K562 (cell line): ENCODE measurements around the gene PPP1R13L. TPM values are rescaled to one million over a fixed set of nuclear protein-coding genes. Genes with fewer than 3 reads are reported as not detected.

Experiments
- ARID1B ChIP-seq: fragments of 450-650 bp; IDR thresholded peaks from 2 replicates; pipeline ENCODE4 v1.6.1; 2016; ENCODE audit warnings: antibody characterized with exemption, mild to moderate bottlenecking, inconsistent platforms
- CREM ChIP-seq: IDR thresholded peaks from 2 replicates; pipeline ENCODE4 v1.6.1; 2014; ENCODE audit warnings: antibody characterized with exemption, low read depth
- FOXA3 ChIP-seq, 2 experiments: fragments of 450-650 bp in 1 of 2; sonication (generic) in 1 of 2; formaldehyde crosslinking; IDR thresholded peaks in 1 of 2; conservative IDR thresholded peaks in 1 of 2; 2 replicates each; pipeline versions ENCODE4 v1.4.0 to v1.8.0; 2020 to 2022; ENCODE audit warnings: mild to moderate bottlenecking in 2 of 2, missing genetic modification reagents in 1 of 2
- POLR3A ChIP-seq: IDR thresholded peaks from 2 replicates; pipeline ENCODE4 v1.6.1; 2011; ENCODE audit warnings: borderline replicate concordance, mild to moderate bottlenecking, moderate library complexity; ENCODE audit not compliant: insufficient read length, insufficient read depth; ENCODE audit errors: extremely low read depth
- RBM39 ChIP-seq: fragments of 200-400 bp; formaldehyde crosslinking; optimal IDR thresholded peaks from 2 replicates; pipeline ENCODE3; 2018; ENCODE audit warnings: low read depth, low read length
- SRSF7 ChIP-seq: fragments of 200-400 bp; formaldehyde crosslinking; optimal IDR thresholded peaks from 2 replicates; pipeline ENCODE3; 2017; ENCODE audit warnings: mild to moderate bottlenecking, low read depth, low read length
- XRCC5 ChIP-seq: fragments of 200-400 bp; formaldehyde crosslinking; IDR thresholded peaks from 2 replicates; pipeline ENCODE4 v1.6.1; 2017; ENCODE audit warnings: low read depth, mild to moderate bottlenecking, low read length
- ZNF121 ChIP-seq: sonication (generic); formaldehyde crosslinking; conservative IDR thresholded peaks from 2 replicates; pipeline ENCODE4 v1.8.0; 2022; ENCODE audit warnings: missing genetic modification reagents
- ZNF146 ChIP-seq: IDR thresholded peaks from one replicate; pipeline ENCODE4 v1.6.1; 2018; ENCODE audit warnings: missing compliant biosample characterization; ENCODE audit not compliant: unreplicated experiment
- ZNF24 ChIP-seq: fragments of 450-650 bp; IDR thresholded peaks from 2 replicates; pipeline ENCODE4 v1.6.1; 2016
- ZNF384 ChIP-seq: IDR thresholded peaks from 2 replicates; pipeline ENCODE4 v1.6.1; 2012; ENCODE audit warnings: low read depth, low read length, improper control_type of control experiment
- ZNF445 ChIP-seq: fragments of 250-450 bp; sonication (Bioruptor Pico); IDR thresholded peaks from 2 replicates; pipeline ENCODE4 v1.4.0; 2020; ENCODE audit warnings: low read depth, mild to moderate bottlenecking, moderate library complexity
- ZNF707 ChIP-seq: fragments of 250-450 bp; sonication (Bioruptor Pico); conservative IDR thresholded peaks from 2 replicates; pipeline ENCODE4 v1.8.0; 2022; ENCODE audit warnings: inconsistent platforms, mild to moderate bottlenecking, moderate library complexity
- polyA plus RNA-seq, 8 experiments: library from polyadenylated mRNA; depleted of rRNA in 4 of 8; stranded (reverse) in 5 of 8; unstranded in 3 of 8; fragments of >200 nt; fragmentation: Nextera tagmentation in 2 of 8; fragmentation: Illumina TruSeq in 1 of 8; extraction: Ambion mirVana in 2 of 8; extraction: Trizol in 1 of 8; gene quantifications; 2 replicates each; pipeline versions ENCODE4 v1.2.1 to v1.2.3, GENCODE V29; 2011 to 2014; ENCODE audit warnings: inconsistent platforms in 1 of 8, missing spikeins in 1 of 8
- total RNA-seq, 7 experiments: library from RNA; depleted of rRNA in 6 of 7; stranded (reverse); fragments of >200 nt in 6 of 7; fragmentation: Illumina TruSeq in 2 of 7; extraction: Trizol in 2 of 7; gene quantifications; 2 replicates each; pipeline versions ENCODE4 v1.2.1 to v1.2.3, GENCODE V29; 2011 to 2021; ENCODE audit warnings: low replicate concordance in 1 of 7
- TF ChIP-seq, protein P1 (sequence below): fragments of 250-450 bp; sonication (Bioruptor Pico); IDR thresholded peaks from 2 replicates; pipeline ENCODE4 v1.5.0; 2020; ENCODE audit warnings: mild to moderate bottlenecking
- TF ChIP-seq, protein P2 (sequence below): IDR thresholded peaks from 2 replicates; pipeline ENCODE4 v1.6.1; 2014; ENCODE audit warnings: antibody characterized with exemption
- TF ChIP-seq, protein P3 (sequence below): IDR thresholded peaks from 3 replicates; pipeline ENCODE4 v1.6.1; 2011; ENCODE audit warnings: borderline replicate concordance, mild to moderate bottlenecking, moderate library complexity; ENCODE audit not compliant: insufficient read length; ENCODE audit errors: extremely low read depth
- TF ChIP-seq, protein P4 (sequence below): sonication (generic); formaldehyde crosslinking; IDR thresholded peaks from 2 replicates; pipeline ENCODE4 v1.8.0; 2022; ENCODE audit warnings: missing genetic modification reagents, mild to moderate bottlenecking, moderate library complexity, borderline replicate concordance
- TF ChIP-seq, protein P5 (sequence below): fragments of 250-450 bp; sonication (Bioruptor Pico); IDR thresholded peaks from 2 replicates; pipeline ENCODE4 v1.5.0; 2022; ENCODE audit warnings: mild to moderate bottlenecking

The PPP1R13L gene
- total and polyA plus RNA-seq, 9 of the 15 experiments (the other 6 are each of a cell fraction or from before 2014, with no cell fraction given): 0.32 to 6.7 (median 2.0) TPM

DNA sequence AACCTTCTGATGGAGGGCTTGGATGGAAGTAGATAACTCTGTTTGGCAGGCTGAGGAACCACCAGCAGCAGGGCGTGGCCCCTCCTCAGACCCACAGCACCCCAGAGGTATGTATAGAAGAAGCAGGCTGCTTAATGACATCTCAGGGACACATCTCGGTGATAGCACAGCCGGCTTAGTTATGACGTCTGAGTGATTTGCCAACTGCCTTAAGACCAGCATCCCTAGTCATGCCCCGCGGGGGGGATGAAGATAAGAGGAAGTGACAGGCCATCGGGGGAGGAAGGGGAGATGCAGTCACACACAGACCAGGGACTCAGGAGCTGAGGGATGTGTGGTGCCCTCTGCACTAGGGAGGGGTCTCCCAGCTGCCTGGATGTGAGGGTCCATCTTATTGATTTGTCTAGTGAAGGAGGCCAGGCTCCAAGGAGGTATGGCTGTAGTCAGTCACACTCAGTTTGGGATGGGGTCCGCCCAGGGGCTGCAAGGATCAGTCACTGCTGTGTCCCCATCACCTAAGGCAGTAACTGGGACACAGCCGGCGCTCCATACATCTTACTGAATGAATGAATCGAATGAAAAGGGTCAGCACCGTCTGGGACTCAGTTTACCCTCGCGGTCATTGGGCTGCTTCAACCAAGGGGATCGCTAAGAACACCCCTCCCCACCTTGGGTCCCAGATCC, 38.1 kb upstream of the PPP1R13L start (continued):
- TF ChIP-seq, protein P1, sequence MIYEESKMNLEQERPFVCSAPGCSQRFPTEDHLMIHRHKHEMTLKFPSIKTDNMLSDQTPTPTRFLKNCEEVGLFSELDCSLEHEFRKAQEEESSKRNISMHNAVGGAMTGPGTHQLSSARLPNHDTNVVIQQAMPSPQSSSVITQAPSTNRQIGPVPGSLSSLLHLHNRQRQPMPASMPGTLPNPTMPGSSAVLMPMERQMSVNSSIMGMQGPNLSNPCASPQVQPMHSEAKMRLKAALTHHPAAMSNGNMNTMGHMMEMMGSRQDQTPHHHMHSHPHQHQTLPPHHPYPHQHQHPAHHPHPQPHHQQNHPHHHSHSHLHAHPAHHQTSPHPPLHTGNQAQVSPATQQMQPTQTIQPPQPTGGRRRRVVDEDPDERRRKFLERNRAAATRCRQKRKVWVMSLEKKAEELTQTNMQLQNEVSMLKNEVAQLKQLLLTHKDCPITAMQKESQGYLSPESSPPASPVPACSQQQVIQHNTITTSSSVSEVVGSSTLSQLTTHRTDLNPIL (CRISPR knock-in tag): no peak
- TF ChIP-seq ZNF121 (CRISPR knock-in tag) (no peak), XRCC5 (0 out of 2 replicates have a peak, but pooled peaks have one; percentile 6), CREM (peak; percentile 98), ZNF24 (peak; percentile 47; the same call in 1 of the 2 replicates), SRSF7 (no peak), ARID1B (peak; percentile 81), ZNF707 (CRISPR knock-in tag) (no peak), ZNF445 (CRISPR knock-in tag) (no peak), FOXA3 (CRISPR knock-in tag; conservative IDR thresholded peaks at IDR 0.05 in 1 of 2, IDR thresholded peaks at IDR 0.05 in 1 of 2) (no peak), ZNF146 (CRISPR knock-in tag) (no peak), RBM39 (peak; percentile 23), ZNF384 (no peak), POLR3A (no peak)
- TF ChIP-seq, protein P2, sequence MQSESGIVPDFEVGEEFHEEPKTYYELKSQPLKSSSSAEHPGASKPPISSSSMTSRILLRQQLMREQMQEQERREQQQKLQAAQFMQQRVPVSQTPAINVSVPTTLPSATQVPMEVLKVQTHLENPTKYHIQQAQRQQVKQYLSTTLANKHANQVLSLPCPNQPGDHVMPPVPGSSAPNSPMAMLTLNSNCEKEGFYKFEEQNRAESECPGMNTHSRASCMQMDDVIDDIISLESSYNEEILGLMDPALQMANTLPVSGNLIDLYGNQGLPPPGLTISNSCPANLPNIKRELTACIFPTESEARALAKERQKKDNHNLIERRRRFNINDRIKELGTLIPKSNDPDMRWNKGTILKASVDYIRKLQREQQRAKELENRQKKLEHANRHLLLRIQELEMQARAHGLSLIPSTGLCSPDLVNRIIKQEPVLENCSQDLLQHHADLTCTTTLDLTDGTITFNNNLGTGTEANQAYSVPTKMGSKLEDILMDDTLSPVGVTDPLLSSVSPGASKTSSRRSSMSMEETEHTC: peak; percentile 81
- TF ChIP-seq, protein P3, sequence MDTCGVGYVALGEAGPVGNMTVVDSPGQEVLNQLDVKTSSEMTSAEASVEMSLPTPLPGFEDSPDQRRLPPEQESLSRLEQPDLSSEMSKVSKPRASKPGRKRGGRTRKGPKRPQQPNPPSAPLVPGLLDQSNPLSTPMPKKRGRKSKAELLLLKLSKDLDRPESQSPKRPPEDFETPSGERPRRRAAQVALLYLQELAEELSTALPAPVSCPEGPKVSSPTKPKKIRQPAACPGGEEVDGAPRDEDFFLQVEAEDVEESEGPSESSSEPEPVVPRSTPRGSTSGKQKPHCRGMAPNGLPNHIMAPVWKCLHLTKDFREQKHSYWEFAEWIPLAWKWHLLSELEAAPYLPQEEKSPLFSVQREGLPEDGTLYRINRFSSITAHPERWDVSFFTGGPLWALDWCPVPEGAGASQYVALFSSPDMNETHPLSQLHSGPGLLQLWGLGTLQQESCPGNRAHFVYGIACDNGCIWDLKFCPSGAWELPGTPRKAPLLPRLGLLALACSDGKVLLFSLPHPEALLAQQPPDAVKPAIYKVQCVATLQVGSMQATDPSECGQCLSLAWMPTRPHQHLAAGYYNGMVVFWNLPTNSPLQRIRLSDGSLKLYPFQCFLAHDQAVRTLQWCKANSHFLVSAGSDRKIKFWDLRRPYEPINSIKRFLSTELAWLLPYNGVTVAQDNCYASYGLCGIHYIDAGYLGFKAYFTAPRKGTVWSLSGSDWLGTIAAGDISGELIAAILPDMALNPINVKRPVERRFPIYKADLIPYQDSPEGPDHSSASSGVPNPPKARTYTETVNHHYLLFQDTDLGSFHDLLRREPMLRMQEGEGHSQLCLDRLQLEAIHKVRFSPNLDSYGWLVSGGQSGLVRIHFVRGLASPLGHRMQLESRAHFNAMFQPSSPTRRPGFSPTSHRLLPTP: no peak
- TF ChIP-seq, protein P4, sequence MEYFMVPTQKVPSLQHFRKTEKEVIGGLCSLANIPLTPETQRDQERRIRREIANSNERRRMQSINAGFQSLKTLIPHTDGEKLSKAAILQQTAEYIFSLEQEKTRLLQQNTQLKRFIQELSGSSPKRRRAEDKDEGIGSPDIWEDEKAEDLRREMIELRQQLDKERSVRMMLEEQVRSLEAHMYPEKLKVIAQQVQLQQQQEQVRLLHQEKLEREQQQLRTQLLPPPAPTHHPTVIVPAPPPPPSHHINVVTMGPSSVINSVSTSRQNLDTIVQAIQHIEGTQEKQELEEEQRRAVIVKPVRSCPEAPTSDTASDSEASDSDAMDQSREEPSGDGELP (CRISPR knock-in tag): peak; percentile 74; the same call in 1 of the 2 replicates
- TF ChIP-seq, protein P5, sequence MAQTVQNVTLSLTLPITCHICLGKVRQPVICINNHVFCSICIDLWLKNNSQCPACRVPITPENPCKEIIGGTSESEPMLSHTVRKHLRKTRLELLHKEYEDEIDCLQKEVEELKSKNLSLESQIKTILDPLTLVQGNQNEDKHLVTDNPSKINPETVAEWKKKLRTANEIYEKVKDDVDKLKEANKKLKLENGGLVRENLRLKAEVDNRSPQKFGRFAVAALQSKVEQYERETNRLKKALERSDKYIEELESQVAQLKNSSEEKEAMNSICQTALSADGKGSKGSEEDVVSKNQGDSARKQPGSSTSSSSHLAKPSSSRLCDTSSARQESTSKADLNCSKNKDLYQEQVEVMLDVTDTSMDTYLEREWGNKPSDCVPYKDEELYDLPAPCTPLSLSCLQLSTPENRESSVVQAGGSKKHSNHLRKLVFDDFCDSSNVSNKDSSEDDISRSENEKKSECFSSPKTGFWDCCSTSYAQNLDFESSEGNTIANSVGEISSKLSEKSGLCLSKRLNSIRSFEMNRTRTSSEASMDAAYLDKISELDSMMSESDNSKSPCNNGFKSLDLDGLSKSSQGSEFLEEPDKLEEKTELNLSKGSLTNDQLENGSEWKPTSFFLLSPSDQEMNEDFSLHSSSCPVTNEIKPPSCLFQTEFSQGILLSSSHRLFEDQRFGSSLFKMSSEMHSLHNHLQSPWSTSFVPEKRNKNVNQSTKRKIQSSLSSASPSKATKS (CRISPR knock-in tag): no peak
